GM18517 (cell line): Measurements from ENCODE around the gene SPATS2L.

Experiments
- ATAC-seq: cut with Tn5 transposase; IDR thresholded peaks from one replicate; pipeline ENCODE4 v1.9.1; 2021; ENCODE audit warnings: mild to moderate bottlenecking, moderate library complexity; ENCODE audit not compliant: unreplicated experiment

The SPATS2L gene

GRCh38 chr2:200345975-200346374 is 39.5 kb downstream of the SPATS2L start:
- no peak for ATAC-seq

DNA sequence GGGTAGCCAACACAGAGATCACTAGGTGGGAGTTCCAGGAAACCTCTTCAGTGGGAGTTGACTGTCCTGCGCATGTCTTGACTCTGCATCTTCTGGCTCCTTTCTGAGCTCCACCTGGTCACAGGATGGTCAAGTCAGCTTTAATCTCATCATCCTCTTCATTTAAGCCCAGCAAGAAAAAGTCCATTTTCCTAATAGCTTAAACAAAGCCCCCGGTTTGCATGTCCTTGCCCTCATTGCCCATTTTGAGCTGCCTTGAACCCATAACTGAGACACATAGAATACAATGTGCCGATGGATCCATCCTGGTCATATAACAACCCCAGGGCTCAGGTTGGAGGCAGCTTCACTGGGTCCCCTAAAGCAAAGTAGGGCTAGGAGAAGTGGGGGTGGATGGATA is 40.8 kb downstream of the SPATS2L start:
- no peak for ATAC-seq

GRCh38 chr2:200348897-200349563 is 42.5 kb downstream of the SPATS2L start:
- no peak for ATAC-seq

DNA sequence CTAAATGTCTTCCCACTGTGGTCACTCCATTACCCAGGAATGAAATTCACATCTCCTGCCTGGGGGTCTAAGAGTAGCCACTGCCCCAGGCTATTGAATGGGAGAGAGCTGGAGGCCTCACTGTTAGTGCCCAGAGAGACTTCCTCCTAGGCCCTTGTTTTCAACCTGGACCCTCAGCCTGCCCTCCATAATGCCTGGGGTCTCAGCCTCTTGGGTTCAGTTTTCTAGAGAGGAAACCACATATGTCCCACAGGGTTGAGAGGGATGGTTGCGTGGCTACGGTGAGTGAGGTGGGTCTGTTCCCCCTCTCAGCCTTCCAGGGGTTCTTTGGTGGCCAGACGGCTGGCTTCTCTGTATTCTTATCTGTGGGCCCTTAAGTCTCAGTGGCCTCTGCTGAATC is 43.4 kb downstream of the SPATS2L start:
- no peak for ATAC-seq

DNA sequence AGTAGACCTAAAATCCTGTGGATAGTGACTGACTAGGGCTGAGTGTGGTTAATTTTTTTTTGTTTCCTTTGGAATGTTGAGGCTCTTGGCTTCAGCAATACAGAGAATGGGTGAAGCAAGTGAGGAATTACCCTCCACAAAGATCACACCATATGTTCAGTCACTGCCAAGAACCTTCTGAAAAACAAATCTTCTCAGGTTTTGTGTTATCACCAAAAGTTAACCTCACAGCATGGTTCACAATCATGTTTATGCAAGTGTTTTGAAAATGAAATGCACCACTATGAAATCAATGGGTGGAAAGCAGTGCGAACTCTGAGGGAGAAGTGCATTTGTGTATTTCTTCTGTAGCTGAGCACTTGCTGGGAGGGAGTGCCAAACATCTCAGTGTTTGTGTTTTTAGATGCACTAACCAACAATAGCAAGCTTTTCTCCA is 44.4 kb downstream of the SPATS2L start:
- ATAC-seq: no peak

DNA sequence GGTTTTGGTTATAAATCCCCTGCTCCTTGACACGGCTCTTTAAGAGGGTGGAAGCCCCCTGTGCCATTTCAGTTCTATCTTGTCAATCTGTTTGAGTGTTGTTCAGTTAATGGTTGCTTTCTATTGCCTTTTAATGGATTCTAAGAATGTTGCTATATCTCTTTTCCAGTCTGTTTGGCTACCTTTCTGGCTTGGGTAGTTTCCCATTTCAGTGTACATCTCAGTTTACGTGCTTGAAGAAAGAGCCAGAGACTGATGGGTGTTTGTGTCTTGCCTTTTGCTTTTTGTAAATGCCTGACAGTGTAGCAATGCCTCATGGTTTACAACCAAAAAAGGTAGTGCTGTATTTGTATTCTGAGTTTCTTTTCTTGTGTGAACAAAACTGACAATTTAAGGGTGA is 45.3 kb downstream of the SPATS2L start:
- ATAC-seq: no peak

GRCh38 chr2:200352636-200353035 is 46.1 kb downstream of the SPATS2L start:
- no peak for ATAC-seq

- no peak for ATAC-seq
Observed at GRCh38 chr2:200353120-200353519, 46.6 kb downstream of the SPATS2L start.

DNA sequence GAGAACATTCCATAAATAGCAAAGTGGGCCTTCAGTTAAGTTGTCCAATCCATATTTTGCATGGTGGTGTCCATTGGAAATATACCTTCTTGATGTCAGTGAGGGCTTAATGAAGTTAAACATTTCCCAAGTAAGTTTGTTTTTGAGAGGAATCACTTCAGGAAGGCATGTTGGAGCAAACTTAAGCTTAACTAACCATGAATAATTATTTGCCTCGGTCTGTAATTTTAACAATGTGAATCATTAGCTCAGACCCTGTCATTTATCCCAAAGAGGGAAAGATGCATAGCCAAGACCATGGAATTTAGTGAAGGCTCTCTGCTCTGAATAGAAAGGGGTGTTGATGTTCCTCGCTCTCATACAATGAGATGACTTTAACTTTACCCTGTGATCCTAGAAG is 47.4 kb downstream of the SPATS2L start:
- no peak for ATAC-seq

- no peak for ATAC-seq
Observed at GRCh38 chr2:200354833-200355751, 48.6 kb downstream of the SPATS2L start.

DNA sequence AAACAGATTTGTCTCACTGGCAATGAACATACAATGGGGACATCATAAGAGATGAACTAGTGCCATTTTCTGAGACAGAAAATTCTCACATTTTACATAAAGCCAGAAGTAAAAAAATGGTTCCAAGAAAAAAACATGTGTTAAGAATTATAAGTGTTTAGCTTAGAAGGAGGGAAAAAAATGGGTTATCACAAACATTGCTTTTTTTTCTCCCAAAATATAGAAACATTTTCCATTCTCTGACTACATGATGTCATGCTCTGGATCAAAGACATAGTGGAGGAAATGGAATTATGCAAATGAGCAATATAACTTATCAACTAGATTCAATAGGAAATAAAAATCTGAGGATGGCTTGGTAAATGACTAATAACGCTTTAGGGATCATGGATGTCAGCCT is 49.8 kb downstream of the SPATS2L start:
- no peak for ATAC-seq

DNA sequence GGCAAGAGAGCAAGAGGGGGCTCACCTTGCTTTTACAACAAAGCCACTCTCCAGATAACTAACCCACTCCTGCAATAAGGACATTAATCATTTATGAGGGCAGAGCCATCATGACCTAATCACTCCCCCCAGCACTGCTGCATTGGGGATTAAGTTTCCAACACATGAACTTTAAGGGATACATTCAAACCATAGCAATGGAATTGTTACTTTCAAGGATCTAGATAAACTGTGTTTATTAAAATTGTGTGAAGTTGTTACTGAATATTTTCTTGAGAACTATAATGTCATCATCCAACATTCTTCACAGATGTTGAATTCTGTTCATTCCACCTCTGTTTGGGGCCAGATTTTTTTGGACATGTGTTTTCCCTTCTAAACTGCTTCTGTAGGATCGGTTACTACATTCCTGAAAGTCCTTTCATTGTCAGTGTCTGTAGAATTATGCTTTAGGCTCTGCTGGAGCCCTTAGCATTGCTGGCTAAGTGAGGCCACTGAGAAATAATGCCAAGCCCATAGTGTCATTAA is 50.4 kb downstream of the SPATS2L start:
- no peak for ATAC-seq

DNA sequence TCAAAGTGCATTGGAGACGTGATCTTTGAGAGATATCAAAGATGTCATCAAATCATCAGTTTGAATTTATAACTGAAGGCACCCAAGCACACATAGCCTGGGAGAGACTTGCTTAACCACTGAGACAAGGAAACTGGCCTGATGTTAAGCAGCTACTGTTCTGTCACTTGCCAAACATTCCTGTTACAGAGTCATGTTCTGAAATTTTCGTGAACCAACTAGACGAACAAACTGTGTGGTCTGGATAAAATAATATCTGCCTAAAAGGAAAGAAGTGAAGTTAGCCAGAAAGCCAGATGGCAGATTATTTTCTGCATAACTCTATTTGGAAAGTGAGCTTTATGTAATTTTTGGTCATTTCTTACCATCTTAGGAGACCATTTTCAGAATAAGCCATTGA is 51.4 kb downstream of the SPATS2L start:
- ATAC-seq: no peak

DNA sequence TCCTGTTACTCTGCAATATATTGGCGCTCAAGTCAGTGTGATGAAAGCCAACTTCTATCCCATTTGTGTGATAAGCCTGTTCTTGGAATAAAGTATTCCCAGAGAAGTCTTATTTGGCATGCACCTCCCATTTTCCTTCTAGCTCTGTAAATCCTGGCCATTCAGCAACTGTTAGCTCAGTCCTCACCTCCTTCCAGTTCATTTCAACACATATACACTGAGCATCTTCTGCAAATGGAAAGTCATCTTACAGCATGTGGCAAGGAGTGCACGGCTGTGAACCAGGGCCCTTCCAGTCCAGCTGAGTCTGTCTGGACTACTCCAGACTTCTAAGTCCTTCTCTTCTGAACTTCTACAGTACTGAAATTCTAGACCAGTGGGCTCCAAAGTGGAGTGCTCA is 53.1 kb downstream of the SPATS2L start:
- no peak for ATAC-seq

DNA sequence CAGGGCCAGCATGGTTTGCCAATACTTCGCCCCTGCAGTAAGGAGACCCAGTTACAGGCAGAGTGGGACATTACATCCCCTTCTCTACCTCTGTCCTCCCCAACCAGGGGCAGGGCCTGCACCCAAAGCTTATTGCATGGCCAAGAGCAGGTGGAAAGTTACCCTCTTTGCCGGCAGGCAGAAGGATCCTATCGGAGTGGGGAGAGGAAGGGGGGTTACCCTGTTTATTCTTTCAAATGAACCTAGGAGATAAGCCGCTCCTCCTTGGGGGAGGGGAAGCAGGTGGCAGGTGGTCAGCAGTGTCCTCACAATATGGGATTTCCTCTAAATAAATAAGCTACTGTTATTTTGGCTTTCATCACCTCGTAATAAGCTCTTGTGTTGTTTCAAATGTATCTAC is 53.9 kb downstream of the SPATS2L start:
- ATAC-seq: no peak

GRCh38 chr2:200362202-200362917 is 55.9 kb downstream of the SPATS2L start:
- no peak for ATAC-seq

DNA sequence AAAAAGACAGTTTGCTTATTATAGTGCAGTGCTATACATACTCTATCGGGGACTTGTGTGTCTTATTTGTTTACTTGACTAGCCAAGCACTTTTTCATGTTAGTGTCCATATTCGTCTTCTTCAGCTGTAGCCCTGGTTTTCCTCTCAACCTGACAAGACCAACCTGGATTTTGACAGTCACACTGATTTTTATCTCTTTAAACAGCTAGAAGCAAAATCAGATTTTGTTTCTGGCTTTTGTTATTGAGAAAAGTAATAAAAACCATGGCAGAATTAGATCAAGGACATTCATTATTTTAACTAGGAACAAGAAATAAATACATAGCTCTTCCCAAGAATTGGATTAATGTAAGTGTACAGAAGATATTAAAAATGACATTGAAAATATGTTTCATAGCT is 56.8 kb downstream of the SPATS2L start:
- ATAC-seq: no peak

GRCh38 chr2:200364142-200364541 is 57.6 kb downstream of the SPATS2L start:
- no peak for ATAC-seq

GRCh38 chr2:200364620-200365019 is 58.1 kb downstream of the SPATS2L start:
- no peak for ATAC-seq

GRCh38 chr2:200365209-200365608 is 58.7 kb downstream of the SPATS2L start:
- ATAC-seq: no peak

GRCh38 chr2:200367155-200367554 is 60.7 kb downstream of the SPATS2L start:
- ATAC-seq: no peak
